ENCODE data around the gene KIF3A. TPM values are rescaled to one million over a fixed set of nuclear protein-coding genes. Genes with fewer than 3 reads are reported as not detected.

Gene KIF3A
- total and polyA plus RNA-seq, 3 donors from 2014 or later, result 23.2 to 38.6 (median 30.8) TPM

DNA sequence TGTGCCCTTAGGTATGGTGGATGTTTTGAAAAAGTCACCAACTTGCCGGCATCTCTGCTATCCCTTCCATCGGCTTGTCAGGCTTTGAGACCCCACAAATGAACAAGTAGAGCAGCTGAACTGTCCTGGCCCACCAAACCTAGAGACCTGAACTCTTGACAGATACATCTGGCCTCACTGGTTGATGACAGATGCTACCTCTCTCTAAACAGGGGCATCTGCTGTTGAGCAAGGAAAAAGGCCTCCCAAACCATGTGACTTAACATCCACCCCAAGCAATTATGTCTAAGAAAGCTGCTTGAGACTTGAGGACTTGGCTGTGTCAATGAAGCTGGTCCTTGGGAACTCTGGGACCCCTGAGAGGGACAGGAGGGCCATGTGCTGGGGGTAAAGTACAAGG, 12.2 kb upstream of the KIF3A start:
- no peak for TF ChIP-seq POLR2A (IDR thresholded peaks at IDR 0.05)
- TF ChIP-seq, protein P1, sequence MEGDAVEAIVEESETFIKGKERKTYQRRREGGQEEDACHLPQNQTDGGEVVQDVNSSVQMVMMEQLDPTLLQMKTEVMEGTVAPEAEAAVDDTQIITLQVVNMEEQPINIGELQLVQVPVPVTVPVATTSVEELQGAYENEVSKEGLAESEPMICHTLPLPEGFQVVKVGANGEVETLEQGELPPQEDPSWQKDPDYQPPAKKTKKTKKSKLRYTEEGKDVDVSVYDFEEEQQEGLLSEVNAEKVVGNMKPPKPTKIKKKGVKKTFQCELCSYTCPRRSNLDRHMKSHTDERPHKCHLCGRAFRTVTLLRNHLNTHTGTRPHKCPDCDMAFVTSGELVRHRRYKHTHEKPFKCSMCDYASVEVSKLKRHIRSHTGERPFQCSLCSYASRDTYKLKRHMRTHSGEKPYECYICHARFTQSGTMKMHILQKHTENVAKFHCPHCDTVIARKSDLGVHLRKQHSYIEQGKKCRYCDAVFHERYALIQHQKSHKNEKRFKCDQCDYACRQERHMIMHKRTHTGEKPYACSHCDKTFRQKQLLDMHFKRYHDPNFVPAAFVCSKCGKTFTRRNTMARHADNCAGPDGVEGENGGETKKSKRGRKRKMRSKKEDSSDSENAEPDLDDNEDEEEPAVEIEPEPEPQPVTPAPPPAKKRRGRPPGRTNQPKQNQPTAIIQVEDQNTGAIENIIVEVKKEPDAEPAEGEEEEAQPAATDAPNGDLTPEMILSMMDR (IDR thresholded peaks at IDR 0.05), result no peak
- Histone ChIP-seq H3K27me3 (no peaks in the 10 kb centered on the region), H3K36me3 (ENCODE audit: low read depth, missing control alignments) (no peaks in the 10 kb centered on the region), H3K4me1 (peaks cover 3% of the 10 kb centered on the region), H3K9me3 (no peaks in the 10 kb centered on the region), H3K4me3 (no peak overlapping the region), H3K27ac (no peak overlapping the region)
- intact Hi-C loops (cut with DNase I; ENCODE audit: low total_unique reads), result no loop called here
- no peak for DNase-seq
- 96 to 100% methylated on average over 1 to 2 of the region's 2 CpGs for WGBS, 2 donors

DNA sequence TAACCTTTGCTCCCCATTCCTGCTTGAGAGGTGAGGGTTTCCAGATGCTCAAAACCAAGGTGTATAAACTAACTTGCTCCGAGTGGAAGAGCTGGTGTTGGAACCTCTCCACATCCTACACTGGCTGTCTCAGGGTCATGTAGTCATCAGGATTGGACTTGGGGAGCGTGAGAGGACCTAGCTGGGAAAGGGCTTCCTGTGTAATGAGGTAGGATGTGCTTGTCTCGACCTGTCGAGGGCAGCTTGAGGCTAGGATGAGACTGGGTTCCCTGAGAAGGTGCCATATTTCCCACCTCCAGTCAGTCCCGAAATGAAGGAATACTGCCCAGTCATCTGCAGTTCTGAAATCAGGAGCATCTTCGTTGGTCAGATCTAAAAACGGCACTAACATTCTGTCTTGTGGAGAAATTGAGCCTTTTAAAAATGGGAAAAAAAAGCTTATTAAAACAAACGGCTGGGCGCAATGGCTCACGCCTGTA, 11.2 kb upstream of the KIF3A start:
- TF ChIP-seq POLR2A (IDR thresholded peaks at IDR 0.05), result no peak
- TF ChIP-seq, protein P1 (IDR thresholded peaks at IDR 0.05), result no peak
- Histone ChIP-seq H3K27me3 (no peaks in the 10 kb centered on the region), H3K4me3 (no peak overlapping the region), H3K27ac (no peak overlapping the region), H3K4me1 (peaks cover 3% of the 10 kb centered on the region), H3K36me3 (ENCODE audit: low read depth, missing control alignments) (no peaks in the 10 kb centered on the region), H3K9me3 (no peaks in the 10 kb centered on the region)
- intact Hi-C loops (cut with DNase I; ENCODE audit: low total_unique reads), result no loop called here
- DNase-seq, result no peak
- WGBS, 2 donors, result 71 to 84% methylated on average over 10 of the region's 10 CpGs

DNA sequence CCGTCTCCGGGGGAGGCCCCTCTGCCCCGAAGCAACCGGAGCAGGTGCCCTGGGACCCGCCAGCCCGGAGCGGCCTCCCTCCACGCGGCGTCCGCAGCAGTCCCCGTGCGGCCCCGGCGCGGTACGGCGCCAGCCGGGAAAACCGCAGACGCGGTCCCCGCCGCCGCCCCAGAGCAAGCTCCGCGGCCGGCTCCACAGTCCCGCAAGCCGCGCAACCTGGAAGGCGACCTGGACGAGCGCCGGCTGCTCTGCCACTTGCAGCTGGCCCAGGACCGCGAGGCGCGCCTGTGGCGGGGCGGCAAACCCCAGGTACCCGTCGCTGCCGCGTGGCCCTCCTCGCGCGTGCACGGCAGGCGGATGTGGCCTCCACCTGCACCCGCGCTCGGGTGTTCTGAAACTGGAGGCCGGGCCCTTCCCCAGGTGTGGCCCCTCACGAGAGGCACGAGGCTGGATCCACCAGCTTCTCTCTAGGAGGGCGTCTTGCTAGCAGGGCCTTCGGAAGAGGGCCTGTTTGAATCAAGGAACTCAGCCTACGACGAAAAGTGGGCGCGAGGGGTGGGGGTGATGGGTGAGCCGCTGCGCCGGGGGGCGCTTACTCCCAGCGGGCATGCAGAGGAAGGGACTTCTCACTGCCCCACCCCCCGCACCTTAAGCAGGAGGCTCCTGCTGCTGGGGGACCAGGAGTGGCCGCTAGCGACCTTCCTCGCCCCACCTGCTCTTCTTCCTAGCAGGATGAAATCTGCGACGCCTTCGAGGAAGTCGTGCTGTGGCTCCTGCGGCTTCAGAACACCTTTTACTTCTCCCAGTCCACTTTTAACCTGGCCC, 10.5 kb upstream of the KIF3A start:
- no peaks in the 10 kb centered on the region for H3K36me3 ChIP-seq (ENCODE audit: low read depth, missing control alignments)
- intact Hi-C loops (cut with DNase I; ENCODE audit: low total_unique reads), result no loop called here
- no peaks in the 10 kb centered on the region for H3K27me3 ChIP-seq
- H3K4me1 ChIP-seq, result peaks cover 3% of the 10 kb centered on the region
- H3K4me3 ChIP-seq, result peak overlapping the region; percentile 39 to 48
- 41 to 52% methylated on average over 26 to 52 of the region's 76 CpGs for WGBS, 2 donors
- H3K9me3 ChIP-seq, result no peaks in the 10 kb centered on the region
- DNase-seq, result no peak
- no peak overlapping the region for H3K27ac ChIP-seq
- TF ChIP-seq, protein P1 (IDR thresholded peaks at IDR 0.05), result no peak
- TF ChIP-seq POLR2A (IDR thresholded peaks at IDR 0.05), result no peak

DNA sequence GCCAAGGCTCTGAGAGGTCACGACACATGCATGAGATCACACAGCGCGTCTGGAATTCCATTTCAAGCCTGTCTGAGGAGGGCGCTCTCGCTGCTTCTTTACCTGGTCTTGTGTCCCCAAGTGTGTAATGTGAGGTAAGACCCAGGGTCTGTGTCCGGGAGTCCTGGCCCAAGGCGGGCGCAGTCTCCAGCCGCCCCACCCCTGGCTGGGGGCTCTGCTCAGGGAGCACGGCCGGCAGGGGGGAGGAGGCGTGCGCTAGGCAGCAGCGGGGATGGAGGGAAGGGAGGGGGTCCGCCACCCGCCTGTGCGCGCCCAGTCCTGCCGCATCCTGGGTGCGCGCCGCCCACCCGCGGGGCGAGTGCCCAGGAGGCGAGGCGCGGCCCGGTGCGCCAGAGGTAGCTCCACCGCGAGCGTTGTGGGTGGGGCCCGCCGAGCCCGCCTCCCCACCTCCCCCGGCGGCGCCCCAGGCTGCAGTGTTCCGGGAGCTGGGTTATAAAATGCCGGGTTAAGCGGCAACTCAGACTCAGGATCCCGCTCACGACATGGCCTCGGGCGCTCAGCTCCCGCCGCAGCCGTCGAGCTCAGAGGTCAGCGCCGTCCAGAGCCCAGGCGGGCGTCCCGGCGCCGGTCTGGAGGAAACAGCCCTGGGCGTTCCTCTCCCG, 9.7 kb upstream of the KIF3A start, which contains the start of gene CCNI2:
Gene CCNI2, plus strand, starts transcription at position 473 of the 662 bp plus-strand sequence. Its CDS starts 70 bp downstream, at position 543.
- no peak within 1 kb of the TSS for H3K27ac ChIP-seq

More for the DNA sequence above, 9.7 kb upstream of the KIF3A start, which contains the start of gene CCNI2:
- H3K4me1 ChIP-seq, result peaks cover 3% of the 10 kb centered on the region
- DNase-seq, result peak; percentile 59
- H3K4me3 ChIP-seq, result peak within 1 kb of the TSS; percentile 39 to 48
- intact Hi-C loops (cut with DNase I; ENCODE audit: low total_unique reads), result no loop called here
- 2 to 5% methylated on average over 25 to 54 of the region's 59 CpGs for WGBS, 2 donors
- H3K36me3 ChIP-seq (ENCODE audit: low read depth, missing control alignments), result no peaks in the 10 kb centered on the region
- TF ChIP-seq, protein P1 (IDR thresholded peaks at IDR 0.05), result no peak
- TF ChIP-seq POLR2A (IDR thresholded peaks at IDR 0.05), result no peak
- no peaks in the 10 kb centered on the region for H3K9me3 ChIP-seq
- H3K27me3 ChIP-seq, result no peaks in the 10 kb centered on the region

Data from testis (tissue), 3 donors.